WTC11 (cell line): ENCODE results near the gene MPND. TPM values are rescaled to one million over a fixed set of nuclear protein-coding genes. Genes with fewer than 3 reads are reported as not detected.

ENCODE experiments used
- ATAC-seq: fragments of 200-7000 bp; cut with Tn5 transposase; 2 replicates; pipeline ENCODE4 v1.10.0; 2021; ENCODE audit warnings: mild to moderate bottlenecking, moderate library complexity
- CTCF ChIA-PET: fragments of 300-600 bp; sonication (Branson Sonifier 250); formaldehyde crosslinking; loops from one replicate; lab custom pipeline; 2021; ENCODE audit warnings: antibody characterized with exemption; lab: Charles Lee
- POLR2A ChIA-PET: fragments of 350-600 bp; sonication (Branson Sonifier 250); formaldehyde crosslinking; loops from one replicate; lab custom pipeline; 2021; ENCODE audit warnings: antibody characterized with exemption; lab: Charles Lee
- DNase-seq: peaks from one replicate; pipeline ENCODE4 v3.0.0; 2021; ENCODE audit warnings: low spot score
- H3K27ac Mint-ChIP-seq: 2 replicates; pipeline ENCODE4 v1.8.0; 2021; ENCODE audit warnings: mixed read lengths
- H3K27me3 Mint-ChIP-seq: 2 replicates; pipeline ENCODE4 v1.8.0; 2021; ENCODE audit warnings: low read depth, mild to moderate bottlenecking, moderate library complexity, mixed read lengths
- H3K36me3 Mint-ChIP-seq: 2 replicates; pipeline ENCODE4 v1.8.0; 2021; ENCODE audit warnings: mixed read lengths
- H3K4me1 Mint-ChIP-seq: 2 replicates; pipeline ENCODE4 v1.8.0; 2022; ENCODE audit warnings: mixed read lengths
- H3K4me3 Mint-ChIP-seq: 2 replicates; pipeline ENCODE4 v1.8.0; 2021; ENCODE audit warnings: mild to moderate bottlenecking, moderate library complexity, mixed read lengths
- H3K9me3 Mint-ChIP-seq: 2 replicates; pipeline ENCODE4 v1.8.0; 2021; ENCODE audit warnings: mixed read lengths
- AFF4 ChIP-seq: sonication (generic); formaldehyde crosslinking; IDR thresholded peaks from 2 replicates; pipeline ENCODE4 v1.8.1; 2023; ENCODE audit warnings: mild to moderate bottlenecking, missing genetic modification reagents, borderline replicate concordance
- ATF2 ChIP-seq: sonication (generic); formaldehyde crosslinking; IDR thresholded peaks from 2 replicates; pipeline ENCODE4 v1.8.1; 2022; ENCODE audit warnings: low read depth, missing genetic modification reagents, borderline replicate concordance
- CREM ChIP-seq: sonication (generic); formaldehyde crosslinking; IDR thresholded peaks from 2 replicates; pipeline ENCODE4 v1.8.1; 2022; ENCODE audit warnings: mild to moderate bottlenecking, missing genetic modification reagents, moderate library complexity
- FOXJ3 ChIP-seq: sonication (generic); formaldehyde crosslinking; IDR thresholded peaks from 2 replicates; pipeline ENCODE4 v1.9.0; 2021; ENCODE audit warnings: missing genetic modification reagents, mild to moderate bottlenecking, borderline replicate concordance
- FOXK1 ChIP-seq: sonication (generic); formaldehyde crosslinking; IDR thresholded peaks from 2 replicates; pipeline ENCODE4 v1.8.0; 2022; ENCODE audit warnings: mild to moderate bottlenecking, moderate library complexity, missing genetic modification reagents
- FOXP1 ChIP-seq: sonication (generic); formaldehyde crosslinking; IDR thresholded peaks from 2 replicates; pipeline ENCODE4 v1.8.0; 2022; ENCODE audit warnings: missing genetic modification reagents, mild to moderate bottlenecking, moderate library complexity, borderline replicate concordance
- GABPB1 ChIP-seq: sonication (generic); formaldehyde crosslinking; IDR thresholded peaks from 2 replicates; pipeline ENCODE4 v1.8.1; 2023; ENCODE audit warnings: mild to moderate bottlenecking, missing genetic modification reagents
- GTF2I ChIP-seq: fragments of 250-450 bp; sonication (Bioruptor Pico); conservative IDR thresholded peaks from 2 replicates; pipeline ENCODE4 v1.4.0; 2021; ENCODE audit warnings: mild to moderate bottlenecking
- IRF1 ChIP-seq: sonication (generic); formaldehyde crosslinking; IDR thresholded peaks from 2 replicates; pipeline ENCODE4 v1.8.0; 2023; ENCODE audit warnings: missing genetic modification reagents
- JUN ChIP-seq: sonication (generic); formaldehyde crosslinking; IDR thresholded peaks from 2 replicates; pipeline ENCODE4 v1.8.0; 2023; ENCODE audit warnings: mild to moderate bottlenecking, missing genetic modification reagents
- NFYB ChIP-seq: sonication (generic); formaldehyde crosslinking; conservative IDR thresholded peaks from 2 replicates; pipeline ENCODE4 v1.8.0; 2022; ENCODE audit warnings: low read depth, missing genetic modification reagents
- NR1H2 ChIP-seq: sonication (generic); formaldehyde crosslinking; IDR thresholded peaks from 2 replicates; pipeline ENCODE4 v1.9.0; 2021; ENCODE audit warnings: mild to moderate bottlenecking, moderate library complexity, missing genetic modification reagents
- PRDM15 ChIP-seq: sonication (generic); formaldehyde crosslinking; IDR thresholded peaks from 2 replicates; pipeline ENCODE4 v1.8.0; 2022; ENCODE audit warnings: missing genetic modification reagents
- PREB ChIP-seq: sonication (generic); formaldehyde crosslinking; IDR thresholded peaks from 2 replicates; pipeline ENCODE4 v1.8.1; 2022; ENCODE audit warnings: mild to moderate bottlenecking, missing genetic modification reagents, moderate library complexity, borderline replicate concordance
- RORB ChIP-seq: fragments of 250-450 bp; sonication (Bioruptor Pico); IDR thresholded peaks from 2 replicates; pipeline ENCODE4 v1.9.0; 2021; ENCODE audit warnings: mild to moderate bottlenecking
- SP1 ChIP-seq: sonication (generic); formaldehyde crosslinking; conservative IDR thresholded peaks from 2 replicates; pipeline ENCODE4 v1.8.1; 2022; ENCODE audit warnings: missing genetic modification reagents
- ZNF138 ChIP-seq: sonication (generic); formaldehyde crosslinking; conservative IDR thresholded peaks from 2 replicates; pipeline ENCODE4 v1.8.1; 2022; ENCODE audit warnings: mild to moderate bottlenecking, moderate library complexity, missing genetic modification reagents
- ZNF263 ChIP-seq: sonication (generic); formaldehyde crosslinking; IDR thresholded peaks from 2 replicates; pipeline ENCODE4 v1.8.1; 2022; ENCODE audit warnings: low read depth, mild to moderate bottlenecking, moderate library complexity, missing genetic modification reagents
- ZNF423 ChIP-seq: fragments of 250-450 bp; sonication (Bioruptor Pico); IDR thresholded peaks from 2 replicates; pipeline ENCODE4 v2.1.2; 2022; ENCODE audit warnings: mild to moderate bottlenecking, moderate library complexity
- total RNA-seq: library from RNA; stranded (reverse); gene quantifications from 3 replicates; pipeline ENCODE4 v1.2.3, GENCODE V29; 2021

MPND gene
- total RNA-seq, 1 experiment from 2014 or later: 28.3 TPM

GRCh38 chr19:4389064-4389375, 45.7 kb downstream of the MPND start:
- Mint-ChIP-seq H3K4me3 (no peak overlapping the region), H3K36me3 (peaks cover 3% of the 10 kb centered on the region), H3K27me3 (no peaks in the 10 kb centered on the region; the same call in 1 of the 2 replicates), H3K27ac (peak overlapping the region; percentile 83), H3K4me1 (peaks cover 42% of the 10 kb centered on the region), H3K9me3 (no peaks in the 10 kb centered on the region)
- no peak for DNase-seq
- ChIA-PET POLR2A (interaction anchor here (0.6 kb wide), 1 partner anchor 13 kb away, joined by 3 read pairs; no protein-coding TSS in a partner anchor), CTCF (interaction anchor here (0.6 to 5.3 kb wide), 8 partner anchors 10 to 122 kb away, joined by 3 to 48 read pairs (median 5); partner anchors contain the start of genes CHAF1A and SH3GL1)
- no peak for TF ChIP-seq NFYB (CRISPR knock-in tag)
- no peak for TF ChIP-seq PRDM15 (CRISPR knock-in tag)
- no peak for TF ChIP-seq AFF4
- no peak for TF ChIP-seq GABPB1
- no peak for ATAC-seq

- no peaks in the 10 kb centered on the region; the same call in 1 of the 2 replicates for H3K27me3 Mint-ChIP-seq
- no peak overlapping the region for H3K27ac Mint-ChIP-seq
- no peak overlapping the region; the same call in 1 of the 2 replicates for H3K4me3 Mint-ChIP-seq
- no peak for DNase-seq
- H3K9me3 Mint-ChIP-seq: no peaks in the 10 kb centered on the region
- H3K36me3 Mint-ChIP-seq: peaks cover 3% of the 10 kb centered on the region
- ATAC-seq: no peak
- TF ChIP-seq ZNF138 (CRISPR knock-in tag) (no peak), ZNF423 (CRISPR knock-in tag) (no peak)
- POLR2A ChIA-PET: interaction anchor here (0.6 kb wide), 1 partner anchor 14 kb away, joined by 3 read pairs; no protein-coding TSS in a partner anchor
- H3K4me1 Mint-ChIP-seq: peaks cover 46% of the 10 kb centered on the region
- CTCF ChIA-PET: interaction anchor here (0.6 to 5.3 kb wide), 9 partner anchors 9 to 122 kb away, joined by 3 to 48 read pairs (median 7); partner anchors contain the start of genes CHAF1A and SH3GL1
Measured at GRCh38 chr19:4389511-4390016, 46.2 kb downstream of the MPND start.

GRCh38 chr19:4390017-4390566, 46.7 kb downstream of the MPND start:
- DNase-seq: no peak
- CTCF ChIA-PET: interaction anchor here (0.6 to 5.3 kb wide), 16 partner anchors 9 to 250 kb away, joined by 3 to 48 read pairs (median 6); partner anchors contain the start of genes CHAF1A and SH3GL1
- Mint-ChIP-seq H3K4me3 (peak overlapping the region; percentile 66), H3K27ac (peak overlapping the region; percentile 47), H3K4me1 (peaks cover 46% of the 10 kb centered on the region), H3K27me3 (no peaks in the 10 kb centered on the region; the same call in 1 of the 2 replicates), H3K36me3 (peaks cover 6% of the 10 kb centered on the region), H3K9me3 (no peaks in the 10 kb centered on the region)
- no peak; the same call in 1 of the 2 replicates for ATAC-seq
- POLR2A ChIA-PET: interaction anchor here (0.6 to 1.8 kb wide), 4 partner anchors 10 to 47 kb away, joined by 3 to 12 read pairs (median 6); partner anchors contain the start of genes CHAF1A and SH3GL1
- TF ChIP-seq GTF2I (CRISPR knock-in tag) (no peak), IRF1 (CRISPR knock-in tag) (no peak), NR1H2 (CRISPR knock-in tag) (no peak), FOXP1 (CRISPR knock-in tag) (no peak), FOXK1 (CRISPR knock-in tag) (no peak), ATF2 (CRISPR knock-in tag) (no peak), CREM (CRISPR knock-in tag) (no peak), ZNF263 (CRISPR knock-in tag) (no peak), RORB (no peak), PREB (no peak), NFYB (CRISPR knock-in tag) (no peak), JUN (no peak), FOXJ3 (no peak), SP1 (CRISPR knock-in tag) (no peak)
